Measurements from ENCODE around the gene KCNAB1. TPM values are rescaled to one million over a fixed set of nuclear protein-coding genes. Genes with fewer than 3 reads are reported as not detected.
A peak's percentile ranks its signal among the peaks of the same experiment; 100 is the strongest.

The KCNAB1 gene
- total and polyA plus RNA-seq, 10 of the 15 experiments (the other 5 are each of a cell fraction or from before 2014, with no cell fraction given) = 0.11 to 0.69 (median 0.43) TPM; not detected in 6

DNA sequence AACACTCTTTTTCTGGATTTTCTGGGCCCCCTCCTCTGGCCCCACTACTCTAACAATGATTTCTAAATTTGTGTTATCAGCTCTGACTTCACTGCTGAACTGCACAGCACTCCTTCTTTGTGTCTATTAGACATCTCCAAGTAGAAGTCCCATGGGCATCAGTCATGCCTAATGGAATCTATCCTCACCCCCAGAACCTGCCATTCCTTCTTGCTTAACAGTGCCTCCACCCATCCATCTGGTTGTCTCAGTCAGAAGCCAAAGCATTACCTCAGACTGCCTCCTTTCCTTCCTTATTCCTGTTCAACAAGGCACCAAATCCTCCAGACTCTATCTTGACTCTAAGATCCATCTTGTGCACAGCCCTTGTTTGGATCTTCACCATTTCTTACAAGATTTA, 398.3 kb downstream of the KCNAB1 start (continued):
- TF ChIP-seq EP300 (IDR thresholded peaks at IDR 0.05; ENCODE audit: borderline replicate concordance in 1 of 2, control insufficient read depth in 1 of 2, low read depth in 2 of 2, low read length in 2 of 2) (no peak), SMAD1 (IDR thresholded peaks at IDR 0.05; ENCODE audit: low read depth, partially characterized antibody) (no peak), ATF7 (IDR thresholded peaks at IDR 0.05; ENCODE audit: low read depth) (no peak)

DNA sequence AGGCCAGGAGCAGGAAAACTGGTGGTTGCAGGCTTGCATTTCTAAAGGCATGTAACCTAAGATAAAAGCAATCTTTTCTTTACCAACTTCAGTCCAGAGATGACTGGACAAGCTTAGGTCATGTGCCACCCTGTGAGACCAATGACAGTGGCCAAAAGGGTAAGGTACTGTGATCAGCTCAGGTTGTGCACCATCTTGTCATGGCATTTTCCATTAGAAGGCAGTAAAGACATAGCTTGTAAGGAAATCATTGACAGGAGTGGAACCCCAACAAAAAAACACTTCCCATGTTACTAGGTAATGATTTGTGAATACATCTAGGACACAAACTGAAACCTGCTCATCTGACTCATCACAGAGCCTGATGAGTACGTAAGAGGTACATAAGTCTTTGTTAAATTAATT, 399.4 kb downstream of the KCNAB1 start:
- peak; percentile 62 for FAIRE-seq
- Histone ChIP-seq H2AFZ (ENCODE audit: control insufficient read depth, low read depth, low read length) (no peak overlapping the region), H3K9me3 (replicated peaks; ENCODE audit: control insufficient read depth, insufficient read depth, low read length) (no peaks in the 10 kb centered on the region), H3K9ac (ENCODE audit: control insufficient read depth, insufficient read depth, low read length) (no peak overlapping the region), H3K4me1 (ENCODE audit: control insufficient read depth, insufficient read depth, low read length) (no peaks in the 10 kb centered on the region), H3K27me3 (replicated peaks in 1 of 2; ENCODE audit: control insufficient read depth in 2 of 2, insufficient read depth in 2 of 2, low read length in 1 of 2) (no peaks in the 10 kb centered on the region), H3K79me2 (ENCODE audit: control insufficient read depth, insufficient read depth, low read length) (no peaks in the 10 kb centered on the region), H4K20me1 (ENCODE audit: control insufficient read depth, insufficient read depth) (no peaks in the 10 kb centered on the region), H3K4me3 (no peak overlapping the region), H3K36me3 (ENCODE audit: control insufficient read depth in 2 of 2, insufficient read depth in 2 of 2, low read length in 1 of 2) (no peaks in the 10 kb centered on the region), H3K27ac (ENCODE audit: control insufficient read depth, insufficient read depth) (no peak overlapping the region), H3K4me2 (ENCODE audit: control insufficient read depth, insufficient read depth) (no peak overlapping the region)
- peak; percentile 27 for DNase-seq (ENCODE audit: low read depth, low spot score)
- peak; percentile 84 for ATAC-seq
- WGBS (ENCODE audit: insufficient coverage, insufficient replicate concordance, low lambda C conversion rate, missing lambda C conversion rate) = 58% methylated on average over 1 of the region's 1 CpG
- in situ Hi-C loops (cut with MboI) = no loop called here
- CTCF ChIA-PET = interaction anchor here (0.7 to 1.9 kb wide), 5 partner anchors 10 to 598 kb away, joined by 3 to 12 read pairs (median 3); no protein-coding TSS in a partner anchor
- POLR2A ChIA-PET = no interaction called here
- SMC1A ChIA-PET (ENCODE audit: uncharacterized antibody, unreplicated experiment) = interaction anchor here (0.7 to 1.3 kb wide), 5 partner anchors 10 to 243 kb away, joined by 3 to 5 read pairs (median 3); no protein-coding TSS in a partner anchor
- intact Hi-C loops (cut with micrococcal nuclease; ENCODE audit: unreplicated experiment) = no loop called here
- TF ChIP-seq MTA2 (IDR thresholded peaks at IDR 0.05; ENCODE audit: low read depth) = 0 out of 2 replicates have a peak, but pooled peaks have one; percentile 9
- TF ChIP-seq MEF2A (IDR thresholded peaks at IDR 0.05; ENCODE audit: insufficient read depth, low read depth, low read length) = no peak
- TF ChIP-seq, protein P1, sequence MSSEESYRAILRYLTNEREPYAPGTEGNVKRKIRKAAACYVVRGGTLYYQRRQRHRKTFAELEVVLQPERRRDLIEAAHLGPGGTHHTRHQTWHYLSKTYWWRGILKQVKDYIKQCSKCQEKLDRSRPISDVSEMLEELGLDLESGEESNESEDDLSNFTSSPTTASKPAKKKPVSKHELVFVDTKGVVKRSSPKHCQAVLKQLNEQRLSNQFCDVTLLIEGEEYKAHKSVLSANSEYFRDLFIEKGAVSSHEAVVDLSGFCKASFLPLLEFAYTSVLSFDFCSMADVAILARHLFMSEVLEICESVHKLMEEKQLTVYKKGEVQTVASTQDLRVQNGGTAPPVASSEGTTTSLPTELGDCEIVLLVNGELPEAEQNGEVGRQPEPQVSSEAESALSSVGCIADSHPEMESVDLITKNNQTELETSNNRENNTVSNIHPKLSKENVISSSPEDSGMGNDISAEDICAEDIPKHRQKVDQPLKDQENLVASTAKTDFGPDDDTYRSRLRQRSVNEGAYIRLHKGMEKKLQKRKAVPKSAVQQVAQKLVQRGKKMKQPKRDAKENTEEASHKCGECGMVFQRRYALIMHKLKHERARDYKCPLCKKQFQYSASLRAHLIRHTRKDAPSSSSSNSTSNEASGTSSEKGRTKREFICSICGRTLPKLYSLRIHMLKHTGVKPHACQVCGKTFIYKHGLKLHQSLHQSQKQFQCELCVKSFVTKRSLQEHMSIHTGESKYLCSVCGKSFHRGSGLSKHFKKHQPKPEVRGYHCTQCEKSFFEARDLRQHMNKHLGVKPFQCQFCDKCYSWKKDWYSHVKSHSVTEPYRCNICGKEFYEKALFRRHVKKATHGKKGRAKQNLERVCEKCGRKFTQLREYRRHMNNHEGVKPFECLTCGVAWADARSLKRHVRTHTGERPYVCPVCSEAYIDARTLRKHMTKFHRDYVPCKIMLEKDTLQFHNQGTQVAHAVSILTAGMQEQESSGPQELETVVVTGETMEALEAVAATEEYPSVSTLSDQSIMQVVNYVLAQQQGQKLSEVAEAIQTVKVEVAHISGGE (CRISPR knock-in tag; IDR thresholded peaks at IDR 0.05) = no peak
- TF ChIP-seq POLR2AphosphoS5 (IDR thresholded peaks at IDR 0.05; ENCODE audit: low read length) = no peak
- TF ChIP-seq JUNB (IDR thresholded peaks at IDR 0.05) = peak; percentile 41; the same call in 1 of the 2 replicates
- 0 out of 4 replicates have a peak, but pooled peaks of 1 of the 2 experiments have one; percentile 15 for TF ChIP-seq IKZF2 (IDR thresholded peaks at IDR 0.05)
- no peak for TF ChIP-seq PAX8 (IDR thresholded peaks at IDR 0.05)
- no TSS peak for BruUV-seq (replicated peaks)
- RAD21 ChIA-PET (ENCODE audit: unreplicated experiment) = interaction anchor here (1.1 kb wide), 1 partner anchor 10 kb away, joined by 4 read pairs; no protein-coding TSS in a partner anchor
